ENCODE results near the gene CATSPERE.

DNA sequence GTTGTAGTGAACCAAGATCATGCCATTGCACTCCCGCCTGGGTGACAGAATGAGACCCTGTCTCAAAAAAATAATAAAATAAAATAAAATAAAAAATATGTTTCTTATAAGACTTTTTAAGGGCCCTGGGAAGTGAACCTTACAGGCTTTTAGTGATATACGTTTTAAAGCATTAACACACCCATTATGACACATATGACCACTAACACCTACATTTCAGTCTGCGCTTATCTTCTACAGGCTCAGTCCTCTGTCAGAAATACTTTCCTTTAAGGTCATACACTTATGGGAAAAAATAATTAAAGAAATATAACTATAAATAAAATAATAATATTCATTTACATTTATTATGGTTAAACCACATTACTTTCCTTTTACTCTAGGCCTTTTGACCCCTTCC lies 31.3 kb upstream of the CATSPERE start:
- TF ChIP-seq CTCF (IDR thresholded peaks at IDR 0.05) (no peak), ZFX (IDR thresholded peaks at IDR 0.05; ENCODE audit: borderline replicate concordance) (no peak)

All from 22Rv1 (cell line).